A549 treated with AZD9567 at 1 μM for 4 hours (cell line): ENCODE data around the gene AP1AR. TPM values are rescaled to one million over a fixed set of nuclear protein-coding genes. Genes with fewer than 3 reads are reported as not detected.

Experiments
- total RNA-seq: library from RNA; stranded (reverse); fragments of 200-300 nt; extraction: Qiagen RNA extraction; gene quantifications from 5 replicates; pipeline ENCODE4 v1.2.3, GENCODE V29; 2022; ENCODE audit not compliant: insufficient read depth

The AP1AR gene
- total RNA-seq: 9.7 to 16.3 TPM (median 12.7 TPM) in 5 replicates

GRCh38 chr4:112231779-112232713, at the start of gene AP1AR:
TSS of gene AP1AR (plus strand) at chr4:112231787. CDS start at chr4:112232092, 305 bp downstream.

GRCh38 chr4:112296949-112297880, 65.6 kb downstream of the AP1AR start, which contains the start of gene ALPK1:
TSS of gene ALPK1 (plus strand) at chr4:112297369.

Other genes starting within 250 kb of the AP1AR start
- 0.81 to 1.2 TPM (median 0.97 TPM) in 5 replicates for gene FAM241A, start 86.3 kb upstream of the AP1AR start, total RNA-seq
- gene TIFA, start 54.1 kb downstream of the AP1AR start, total RNA-seq: 4.1 to 8.4 TPM (median 4.5 TPM) in 5 replicates
- gene ALPK1, start 65.6 kb downstream of the AP1AR start, total RNA-seq: 1.8 to 3.1 TPM (median 1.9 TPM) in 5 replicates